HG03045 (cell line): ENCODE results near the gene TULP1.
"Not testable (repeated sequence)": the region's sequence is repeated elsewhere in the genome, so short reads cannot be mapped to it uniquely, and the experiment has no call there.

Source experiments
- ATAC-seq: cut with Tn5 transposase; IDR thresholded peaks from one replicate; pipeline ENCODE4 v1.9.1; 2021; ENCODE audit warnings: mild to moderate bottlenecking, moderate library complexity; ENCODE audit not compliant: unreplicated experiment

The TULP1 gene

DNA sequence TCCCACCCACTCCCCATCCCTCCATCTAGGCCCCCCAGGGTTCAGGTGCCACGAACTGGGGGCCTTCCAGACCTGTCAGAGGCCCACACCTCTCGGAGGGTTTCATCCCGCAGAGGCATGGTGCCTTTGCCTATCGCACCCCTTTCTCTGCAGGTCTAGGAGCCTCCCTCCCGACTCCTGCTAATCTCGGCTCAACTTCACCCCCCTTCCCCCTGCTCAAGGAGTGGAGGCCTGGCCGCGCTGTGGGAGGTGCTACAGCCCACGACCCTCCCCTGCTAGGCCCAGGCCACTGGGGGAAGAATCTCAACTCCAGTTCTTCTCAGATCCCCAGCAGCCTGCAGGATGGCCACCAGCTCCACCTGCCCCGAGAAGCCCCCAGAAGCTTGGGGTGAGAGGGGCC, at the start of gene TULP1:
Gene TULP1 (minus strand): TSS at position 157 of the 400 bp plus-strand sequence. CDS start 38 bp downstream, at position 119.
- no peak for ATAC-seq

DNA sequence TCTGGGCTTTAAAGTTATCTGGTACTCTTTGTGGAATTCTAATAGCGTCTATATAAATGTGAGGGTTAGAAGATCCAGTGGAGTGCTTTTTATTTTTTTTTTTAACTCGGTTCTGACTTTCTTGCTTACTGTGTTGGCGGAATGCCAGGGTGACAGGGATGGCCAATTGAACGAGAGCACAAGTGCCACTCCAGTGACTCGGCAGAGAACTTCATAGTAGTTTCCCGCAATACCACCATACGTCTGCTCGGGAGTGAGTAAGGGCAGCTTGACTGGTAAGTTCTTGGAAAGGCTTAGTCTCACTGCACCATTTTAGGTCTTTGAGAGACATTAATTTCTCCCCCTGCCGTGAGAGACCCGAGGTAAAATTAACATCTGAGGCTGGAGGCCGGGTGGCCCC, 49.4 kb upstream of the TULP1 start:
- ATAC-seq = no peak

DNA sequence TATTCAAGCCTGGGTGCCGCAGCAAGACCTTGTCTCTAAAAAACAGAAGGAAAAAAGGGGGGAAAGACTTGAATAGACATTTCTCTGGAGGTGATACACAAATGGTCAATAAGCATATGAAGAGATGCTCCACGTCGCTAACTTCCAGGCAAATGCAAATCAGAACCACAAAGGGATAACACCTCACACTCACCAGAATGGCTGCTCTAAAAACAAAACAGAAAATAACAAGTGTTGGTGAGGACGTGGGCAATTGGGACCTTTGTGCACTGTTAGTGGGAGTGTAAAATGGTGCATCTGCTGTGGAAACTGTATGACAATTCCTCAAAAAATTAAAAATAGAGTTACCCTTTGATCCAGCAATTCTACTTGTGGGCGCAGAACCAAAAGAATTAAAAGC, 48.4 kb upstream of the TULP1 start:
- ATAC-seq = no peak

DNA sequence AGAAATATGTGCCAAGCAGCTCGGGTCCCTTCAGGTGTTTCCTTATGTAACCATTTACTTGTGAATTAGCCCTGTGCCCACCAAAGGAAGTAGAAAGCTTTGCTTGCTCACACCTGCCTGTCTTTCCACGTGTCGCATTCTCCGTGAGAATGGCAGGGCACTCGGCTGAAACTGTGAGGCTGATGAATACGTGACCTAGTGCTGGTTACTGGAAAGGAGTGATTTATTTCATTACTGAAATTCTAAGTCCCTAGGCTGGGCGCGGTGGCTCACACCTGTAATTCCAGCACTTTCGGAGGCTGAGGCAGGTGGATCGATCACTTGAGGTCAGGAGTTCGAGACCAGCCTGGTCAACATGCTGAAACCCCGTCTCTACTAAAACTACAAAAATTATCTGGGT, 45.9 kb upstream of the TULP1 start:
- ATAC-seq = no peak

DNA sequence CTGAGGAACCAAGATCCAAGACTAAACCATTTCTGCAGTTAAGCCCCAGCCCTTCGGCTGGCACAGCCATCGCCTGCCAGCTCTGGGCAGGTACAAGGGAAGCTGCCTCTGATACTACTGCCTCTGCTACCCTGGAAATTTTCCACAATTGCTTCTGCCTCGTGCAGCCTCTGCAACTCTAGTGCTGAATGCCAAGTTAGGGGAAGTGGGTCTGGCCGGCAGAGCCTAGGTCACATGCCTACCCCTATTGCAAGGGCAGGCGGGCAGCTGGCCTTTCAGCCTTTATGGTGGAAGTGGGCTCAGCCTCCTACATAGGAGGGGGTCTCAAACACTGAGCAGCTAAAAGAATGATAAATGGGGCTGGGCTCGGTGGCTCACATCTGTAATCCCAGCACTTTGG, 44.5 kb upstream of the TULP1 start:
- no peak for ATAC-seq

DNA sequence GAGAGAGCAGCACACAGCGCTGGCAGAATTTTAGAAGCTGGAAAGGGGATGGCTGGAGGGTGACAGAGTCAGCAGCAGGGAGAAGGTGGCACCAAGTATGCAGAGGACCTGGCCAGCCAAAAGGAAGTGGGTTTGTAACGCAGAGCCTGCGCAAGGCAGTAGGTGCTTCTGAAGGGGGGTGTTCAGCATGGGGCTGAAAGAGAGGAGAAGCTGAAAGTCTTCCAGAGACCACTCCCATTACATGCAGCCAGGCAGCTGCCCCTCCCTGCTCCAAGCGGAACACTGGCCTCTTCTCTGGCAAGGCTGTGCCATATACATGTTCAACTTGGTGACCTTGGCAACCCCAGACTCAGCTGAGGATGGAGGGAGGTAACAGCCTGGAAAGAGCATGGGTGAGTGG, 42.1 kb upstream of the TULP1 start:
- no peak for ATAC-seq

DNA sequence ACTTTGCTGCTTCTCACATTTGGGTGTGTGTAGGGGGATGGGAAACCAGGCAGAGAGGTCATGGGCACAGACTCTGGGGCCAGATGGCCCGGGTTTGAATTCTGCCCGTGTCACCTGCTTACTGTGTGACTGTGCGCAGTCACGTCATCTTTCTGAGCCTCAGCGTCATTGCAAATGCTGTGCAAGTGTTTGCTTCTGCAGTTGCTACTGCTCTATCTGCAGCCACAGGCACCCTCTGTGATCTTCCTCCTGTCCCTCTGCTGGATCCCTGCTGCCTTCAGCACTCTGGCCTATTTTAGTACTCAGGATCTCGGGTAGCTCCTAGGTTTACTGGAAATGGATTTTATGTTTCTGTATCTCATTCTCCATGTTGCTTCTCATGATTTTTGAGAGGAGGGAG, 40.6 kb upstream of the TULP1 start:
- no peak for ATAC-seq

DNA sequence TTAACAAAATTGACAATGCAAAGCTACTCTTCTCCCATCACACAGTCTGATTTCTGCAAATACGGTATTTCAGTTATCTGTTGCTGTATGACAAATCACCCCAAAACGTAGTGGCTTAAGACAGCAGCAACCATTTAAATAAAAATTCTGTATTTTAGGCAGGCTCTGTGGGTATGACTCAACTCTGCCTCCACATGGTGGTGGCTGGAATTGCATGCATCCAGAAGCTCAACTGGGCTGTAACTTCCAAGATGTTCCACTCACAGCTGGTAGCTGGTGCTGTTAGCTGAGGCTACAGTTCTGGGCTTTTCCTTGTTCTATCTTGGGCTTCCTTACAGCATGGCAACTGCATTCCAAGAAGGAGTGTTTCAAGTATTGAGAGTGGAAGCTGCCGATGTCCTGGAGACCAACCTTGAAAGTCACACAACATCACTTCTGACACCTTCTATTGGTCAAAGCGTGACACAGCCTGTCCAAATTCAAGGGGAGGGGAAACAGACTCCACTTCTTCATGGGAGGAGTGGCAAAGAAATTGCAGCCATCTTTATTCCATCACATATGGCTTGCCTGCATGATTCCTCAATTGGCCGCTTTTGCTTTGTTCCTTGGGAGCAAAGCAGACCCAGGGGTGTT, 39.7 kb upstream of the TULP1 start:
- ATAC-seq = no peak

DNA sequence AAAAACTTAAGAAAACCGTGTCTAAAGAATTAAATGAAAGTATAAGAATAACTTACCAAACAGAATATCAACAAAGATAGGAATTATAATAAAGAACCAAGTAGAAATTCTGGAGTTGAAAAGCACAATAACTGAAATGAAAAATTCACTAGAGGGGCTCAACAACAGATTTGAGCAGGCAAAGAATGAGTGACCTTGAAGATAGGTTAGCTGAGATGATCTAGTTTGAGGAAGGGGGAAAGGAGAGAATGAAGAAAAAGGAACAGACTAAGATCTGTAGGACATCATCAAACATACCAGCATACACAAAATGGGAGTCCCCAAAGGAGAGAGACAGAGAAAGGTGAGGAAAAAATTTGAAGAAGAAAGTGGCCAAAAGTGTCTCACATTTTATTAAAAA, 37.7 kb upstream of the TULP1 start:
- ATAC-seq = no peak

DNA sequence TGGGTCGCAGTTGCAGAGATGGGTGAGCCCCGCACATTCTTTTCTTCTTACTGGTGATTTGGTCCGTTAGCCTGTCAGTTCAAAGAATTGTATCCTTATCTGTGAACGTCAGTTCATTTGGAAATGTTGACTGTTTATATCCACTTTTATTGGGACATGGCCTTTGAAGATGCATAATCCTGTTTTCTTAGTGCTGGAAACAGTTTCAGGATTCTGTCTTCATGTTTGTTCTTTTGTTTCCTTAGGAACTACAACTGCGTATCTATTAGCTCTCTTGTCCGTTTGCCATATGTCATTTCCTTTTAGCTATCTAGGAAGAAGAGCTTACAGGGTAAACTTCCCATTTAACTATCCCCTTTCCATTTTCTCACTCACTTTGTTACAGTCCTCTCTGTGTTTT, 35.0 kb upstream of the TULP1 start:
- ATAC-seq = no peak

DNA sequence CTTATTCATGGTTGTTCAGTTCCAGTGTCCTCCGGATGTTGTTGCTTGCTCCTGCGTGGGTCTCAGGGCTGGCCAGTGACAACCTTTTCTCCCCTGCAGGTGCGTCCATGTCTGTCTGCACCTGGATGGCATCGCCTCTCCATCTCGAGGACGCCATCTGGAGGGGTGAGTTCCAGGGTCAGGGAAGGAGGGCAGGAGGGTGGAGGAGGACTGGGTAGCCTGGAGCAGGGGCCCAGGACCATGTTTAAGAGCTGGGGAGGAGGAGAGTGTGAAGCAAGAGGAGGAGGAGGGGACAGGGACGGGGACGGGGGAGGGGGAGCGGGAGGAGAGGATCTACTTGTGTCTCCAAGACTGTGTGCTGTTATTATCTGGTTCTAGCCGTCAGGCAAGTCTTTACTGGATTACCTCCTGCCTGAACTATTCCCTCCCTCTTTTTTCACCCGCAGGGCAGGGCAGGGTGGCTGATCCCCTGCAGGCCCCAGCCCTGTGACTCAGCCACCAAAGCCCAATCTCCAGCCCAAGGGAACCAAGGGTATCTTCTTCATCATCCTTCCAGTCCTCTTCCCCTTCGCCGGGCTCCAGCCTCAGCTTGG, 32.2 kb upstream of the TULP1 start:
- no peak for ATAC-seq

DNA sequence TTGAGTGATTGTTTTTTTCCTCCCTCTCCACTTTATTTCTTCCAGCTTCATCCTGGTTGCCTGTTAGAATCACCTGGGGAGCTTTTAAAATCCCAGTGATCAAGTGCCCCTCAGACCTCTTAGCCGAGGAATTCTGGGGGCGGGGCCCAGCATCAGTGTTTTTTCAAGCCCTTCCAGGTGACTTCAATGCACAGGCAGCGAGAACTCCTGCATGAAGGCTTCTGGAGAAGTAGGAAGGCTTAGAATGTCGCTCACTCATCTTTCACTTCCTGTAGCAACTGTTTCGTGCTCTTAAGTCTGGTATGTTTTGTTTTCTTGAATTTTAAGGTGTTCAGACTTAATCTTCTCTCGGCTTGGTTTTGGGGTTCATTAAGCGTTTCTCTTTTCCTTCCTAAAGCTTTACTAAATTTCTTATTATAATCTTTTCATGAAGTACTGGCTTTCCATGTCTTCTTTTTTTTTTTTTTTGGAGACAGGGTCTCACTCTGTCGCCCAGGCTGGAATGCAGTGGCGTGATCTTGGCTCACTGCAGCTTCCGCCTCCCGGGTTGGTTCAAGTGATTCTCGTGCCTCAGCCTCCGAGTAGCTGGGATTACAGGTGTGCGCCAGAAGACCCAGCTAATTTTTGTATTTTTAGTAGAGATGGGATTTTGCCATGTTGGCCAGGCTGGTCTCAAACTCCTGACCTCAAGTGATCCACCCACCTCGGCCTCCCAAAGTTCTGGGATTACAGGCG, 30.9 kb upstream of the TULP1 start:
- ATAC-seq = no peak

DNA sequence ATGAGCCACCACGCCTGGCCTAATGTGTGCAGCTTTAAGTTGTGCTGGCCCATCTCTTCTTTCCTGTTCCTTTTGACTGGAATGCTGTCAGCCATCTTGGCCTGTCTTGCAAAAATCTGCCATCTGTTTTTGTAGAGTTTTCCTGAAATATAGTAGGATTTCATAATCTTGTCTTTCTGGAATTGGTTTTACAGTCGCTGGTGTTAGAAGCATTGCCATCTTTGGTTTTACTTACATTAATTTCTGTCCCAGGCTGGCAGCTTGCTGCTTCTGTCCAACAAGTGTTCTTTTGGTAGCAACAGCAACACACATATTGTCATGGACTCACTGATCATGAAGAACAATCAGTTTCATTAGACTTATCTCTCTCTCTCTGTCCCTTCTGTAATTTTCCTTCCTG, 29.1 kb upstream of the TULP1 start:
- no peak for ATAC-seq

DNA sequence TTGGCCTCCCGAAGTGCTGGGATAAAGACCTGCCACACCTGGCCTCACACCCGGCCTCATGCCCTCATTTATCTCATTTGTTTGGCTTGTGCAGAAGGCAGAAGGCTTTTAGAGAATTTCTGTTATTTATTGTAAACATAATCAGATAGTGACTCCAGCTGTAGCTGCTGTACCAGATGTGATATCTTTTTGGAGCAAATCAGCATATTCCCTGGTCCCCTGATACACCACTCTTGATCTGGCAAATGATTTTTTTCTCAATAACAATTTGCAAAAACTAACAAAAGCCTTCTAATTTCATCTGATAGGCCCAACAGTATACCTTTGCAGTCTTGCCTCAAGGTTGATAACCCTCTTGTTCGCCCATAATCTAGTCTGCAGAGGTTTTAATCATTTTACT, 26.5 kb upstream of the TULP1 start:
- ATAC-seq = no peak

DNA sequence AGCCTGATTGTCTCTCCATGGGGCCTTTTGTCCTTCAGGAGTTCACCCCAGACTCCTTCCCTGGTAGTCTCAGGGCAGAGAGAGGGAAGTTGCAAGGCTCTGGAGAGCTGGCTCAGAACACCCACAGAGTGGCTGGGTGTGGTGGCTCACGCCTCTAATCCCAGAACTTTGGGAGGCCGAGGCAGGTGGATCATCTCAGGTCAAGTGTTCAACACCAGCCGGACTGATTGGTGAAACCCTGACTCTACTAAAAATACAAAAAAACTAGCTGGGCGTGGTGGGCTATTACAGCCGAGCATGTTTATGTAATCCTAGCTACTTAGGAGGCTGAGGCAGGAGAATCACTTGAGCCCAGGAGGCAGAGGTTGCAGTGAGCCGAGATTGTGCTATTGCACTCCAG, 23.2 kb upstream of the TULP1 start:
- not testable (repeated sequence) for ATAC-seq

DNA sequence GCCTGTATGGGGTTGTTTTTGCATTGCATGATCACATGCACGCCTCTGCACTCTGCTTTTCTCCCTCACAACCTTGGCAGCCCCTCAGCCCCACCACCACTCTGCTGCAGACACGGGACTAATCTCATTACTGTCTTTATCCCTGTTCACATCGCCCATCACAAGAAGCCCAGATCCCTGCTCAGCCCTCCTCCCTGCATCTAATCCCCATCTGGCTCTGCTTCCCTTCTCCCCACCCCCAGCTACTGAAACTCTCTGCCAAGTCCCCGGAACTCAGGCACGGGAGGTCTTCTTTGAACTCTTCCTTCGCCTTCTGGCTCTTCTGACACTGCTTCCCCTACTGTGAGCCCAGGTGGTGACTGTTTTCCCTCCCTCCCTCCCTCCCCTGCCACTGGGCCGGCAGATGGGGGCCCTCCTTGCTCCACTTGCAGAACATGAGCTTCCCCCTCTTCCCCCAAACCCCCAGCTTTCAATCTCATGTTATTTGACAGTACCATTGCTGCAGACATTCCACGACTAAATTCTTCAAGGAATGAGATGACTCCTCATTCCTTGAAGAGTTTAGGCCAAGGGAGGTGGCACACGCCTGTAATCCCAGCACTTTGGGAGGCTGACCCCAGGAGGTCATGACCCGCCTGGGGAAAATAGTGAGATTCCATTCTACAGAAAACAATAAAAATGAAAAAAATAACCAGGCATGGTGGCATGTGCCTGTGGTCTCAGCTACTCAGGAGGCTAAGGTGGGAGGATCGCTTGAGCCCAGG, 21.9 kb upstream of the TULP1 start:
- ATAC-seq = no peak

DNA sequence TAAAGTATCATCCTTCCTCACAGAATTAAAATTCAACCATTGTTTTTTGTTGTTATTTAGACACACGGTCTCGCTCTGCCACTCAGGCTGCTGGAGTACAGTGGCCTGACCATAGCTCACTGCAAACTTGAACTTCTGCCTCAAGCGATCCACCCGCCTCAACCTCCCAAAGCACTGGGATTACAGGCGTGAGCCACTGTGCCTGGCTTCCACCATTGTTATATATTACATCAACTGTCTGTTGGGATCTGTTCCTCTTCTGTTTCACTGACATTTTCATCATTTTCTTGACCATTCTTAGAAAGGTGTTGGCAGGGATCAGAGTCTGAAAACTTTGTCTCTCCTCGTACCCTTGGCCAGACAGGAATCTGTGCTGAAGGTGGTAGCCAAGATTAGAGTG, 21.3 kb upstream of the TULP1 start:
- no peak for ATAC-seq

DNA sequence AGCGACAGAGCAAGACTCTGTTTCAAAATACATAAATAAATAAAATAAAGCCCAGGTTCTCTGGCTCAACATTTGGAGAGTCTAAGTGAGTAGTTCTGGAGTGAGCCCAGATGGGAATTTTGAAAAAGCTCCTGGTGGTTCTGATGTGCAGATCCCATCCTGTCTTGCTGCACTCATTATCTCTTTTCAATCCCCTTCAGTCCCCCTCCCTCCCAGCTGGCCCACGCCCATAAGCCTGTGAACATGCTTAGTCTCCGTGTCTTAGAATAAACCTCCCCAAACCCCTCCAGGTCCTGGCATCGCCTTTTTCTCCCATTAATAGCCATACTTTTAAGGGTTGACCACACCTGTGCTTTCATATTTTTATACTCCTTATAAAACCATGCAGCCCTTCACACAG, 19.4 kb upstream of the TULP1 start:
- ATAC-seq = no peak

DNA sequence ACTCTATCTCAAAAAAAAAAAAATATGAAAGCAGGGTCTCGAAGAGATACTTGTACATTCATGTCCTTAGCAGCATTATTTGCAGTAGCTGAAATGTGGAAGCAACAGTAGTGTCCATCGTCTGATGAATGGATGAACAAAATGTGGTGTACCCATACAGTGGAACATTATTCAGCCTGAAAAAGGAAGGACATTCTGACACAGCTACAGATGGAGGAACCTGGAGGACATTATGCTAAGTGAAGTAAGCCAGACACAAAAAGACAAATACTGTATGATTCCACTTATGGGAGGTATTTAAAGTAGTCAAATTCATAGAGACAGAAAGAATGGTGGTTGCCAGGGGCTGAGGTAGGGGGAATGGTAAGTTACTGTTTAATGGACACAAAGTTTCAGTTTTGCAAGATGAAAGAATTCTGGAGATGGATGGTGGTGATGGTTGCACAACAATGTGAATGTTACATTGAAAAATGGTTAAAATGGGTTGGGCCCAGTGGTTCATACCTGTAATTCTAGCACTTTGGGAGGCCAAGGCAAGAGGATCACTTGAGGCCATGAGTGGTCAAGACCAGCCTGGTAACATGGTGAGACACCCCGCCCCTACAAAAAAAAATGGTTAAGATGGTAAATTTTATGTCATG, 11.8 kb upstream of the TULP1 start:
- ATAC-seq = no peak

DNA sequence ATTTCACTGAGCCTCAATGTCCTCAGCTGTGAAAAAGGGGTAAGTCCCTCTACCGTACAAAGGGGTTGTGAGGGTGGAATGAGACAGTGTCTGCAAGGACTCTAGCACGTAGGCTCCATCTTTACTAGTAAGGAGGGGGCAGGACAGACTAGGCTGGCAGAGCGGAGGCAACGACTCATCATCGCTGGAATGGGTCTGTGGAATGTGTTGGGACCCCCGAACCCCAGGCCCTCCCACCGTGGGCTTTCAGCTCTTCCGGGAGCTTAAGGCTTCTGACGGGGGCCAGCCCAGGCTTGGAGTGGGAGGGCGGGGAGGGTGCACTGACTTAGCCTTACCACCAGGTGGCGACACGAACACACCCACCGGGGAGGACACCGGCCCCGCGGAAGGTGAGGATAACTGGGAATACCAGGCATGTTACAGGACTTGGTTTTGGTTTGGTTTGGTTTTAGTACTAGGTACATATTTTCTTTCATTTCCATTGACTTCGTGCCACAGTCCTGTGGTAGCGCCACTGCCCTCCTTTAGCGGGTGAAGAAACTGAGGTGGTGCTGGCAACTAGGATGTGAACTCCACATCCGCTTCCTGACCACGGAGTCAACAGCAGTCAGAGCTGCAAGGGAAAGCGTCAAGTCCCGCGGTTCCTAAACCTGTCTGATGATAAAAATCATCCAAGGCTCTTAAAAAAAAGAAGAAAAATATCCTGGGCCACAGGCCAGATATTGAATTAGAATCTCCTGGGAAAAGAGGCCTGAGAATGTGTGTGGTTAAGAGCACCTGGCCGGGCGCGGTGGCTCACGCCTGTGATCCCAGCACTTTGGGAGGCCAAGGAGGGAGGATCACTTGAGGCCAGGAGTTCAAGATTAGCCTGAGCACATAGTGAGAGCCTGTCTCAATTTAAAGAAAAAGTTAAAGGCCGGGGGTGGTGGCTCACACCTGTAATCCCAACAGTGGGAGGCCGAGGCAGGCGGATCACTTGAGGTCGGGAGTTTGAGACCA, 10.3 kb upstream of the TULP1 start:
- ATAC-seq = no peak
